Kidney epithelial cell (primary cell): ENCODE data around the gene PUDP. TPM values are rescaled to one million over a fixed set of nuclear protein-coding genes. Genes with fewer than 3 reads are reported as not detected.
"Not testable (repeated sequence)": the region's sequence is repeated elsewhere in the genome, so short reads cannot be mapped to it uniquely, and the experiment has no call there.

Experiments
- DNase-seq: peaks from one replicate; pipeline ENCODE4 v3.0.0-alpha.2; 2010; ENCODE audit warnings: low read depth
- H3K27me3 ChIP-seq: 2 replicates; pipeline ENCODE4 v1.6.0; 2011; ENCODE audit warnings: low read length; ENCODE audit not compliant: control insufficient read depth, insufficient read depth
- H3K36me3 ChIP-seq: 2 replicates; pipeline ENCODE4 v1.5.1; 2011; ENCODE audit warnings: low read length; ENCODE audit not compliant: control insufficient read depth, insufficient read depth
- H3K4me3 ChIP-seq: 2 replicates; pipeline ENCODE4 v1.5.1; 2011; ENCODE audit warnings: low read depth, mild to moderate bottlenecking, control low read depth, low read length
- total RNA-seq: library from RNA; depleted of rRNA; stranded (reverse); fragments of >200 nt; gene quantifications from 2 replicates; pipeline ENCODE4 v1.2.3, GENCODE V29; 2015
- TF ChIP-seq, protein P1 (sequence below): IDR thresholded peaks from 2 replicates; pipeline ENCODE4 v1.5.1; 2011; ENCODE audit warnings: mild to moderate bottlenecking, moderate library complexity, low read length, control low read depth, inconsistent platforms; ENCODE audit not compliant: insufficient read depth, poor library complexity, severe bottlenecking

PUDP gene
- total RNA-seq, 1 donor from 2014 or later: 14.6 TPM

DNA sequence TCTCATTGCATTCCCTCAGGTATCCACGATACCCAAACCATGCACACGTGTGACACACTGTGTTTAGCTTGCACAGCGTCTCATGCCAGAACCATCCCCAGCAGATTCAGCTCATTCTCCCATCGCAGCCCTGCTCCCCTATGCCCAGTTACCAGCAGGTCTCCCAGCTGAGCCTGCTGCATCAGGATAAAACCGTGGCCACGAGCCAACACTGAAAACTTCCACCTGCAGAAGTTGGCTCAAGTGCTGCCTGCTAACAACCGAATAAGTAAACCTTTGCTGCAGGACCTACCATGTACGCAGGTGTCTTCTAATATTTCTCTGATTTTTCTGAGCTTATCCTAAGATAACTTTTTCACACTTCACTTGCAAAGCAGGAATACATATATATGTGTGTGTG, 120.9 kb downstream of the PUDP start:
- no peak for DNase-seq
- TF ChIP-seq, protein P1, sequence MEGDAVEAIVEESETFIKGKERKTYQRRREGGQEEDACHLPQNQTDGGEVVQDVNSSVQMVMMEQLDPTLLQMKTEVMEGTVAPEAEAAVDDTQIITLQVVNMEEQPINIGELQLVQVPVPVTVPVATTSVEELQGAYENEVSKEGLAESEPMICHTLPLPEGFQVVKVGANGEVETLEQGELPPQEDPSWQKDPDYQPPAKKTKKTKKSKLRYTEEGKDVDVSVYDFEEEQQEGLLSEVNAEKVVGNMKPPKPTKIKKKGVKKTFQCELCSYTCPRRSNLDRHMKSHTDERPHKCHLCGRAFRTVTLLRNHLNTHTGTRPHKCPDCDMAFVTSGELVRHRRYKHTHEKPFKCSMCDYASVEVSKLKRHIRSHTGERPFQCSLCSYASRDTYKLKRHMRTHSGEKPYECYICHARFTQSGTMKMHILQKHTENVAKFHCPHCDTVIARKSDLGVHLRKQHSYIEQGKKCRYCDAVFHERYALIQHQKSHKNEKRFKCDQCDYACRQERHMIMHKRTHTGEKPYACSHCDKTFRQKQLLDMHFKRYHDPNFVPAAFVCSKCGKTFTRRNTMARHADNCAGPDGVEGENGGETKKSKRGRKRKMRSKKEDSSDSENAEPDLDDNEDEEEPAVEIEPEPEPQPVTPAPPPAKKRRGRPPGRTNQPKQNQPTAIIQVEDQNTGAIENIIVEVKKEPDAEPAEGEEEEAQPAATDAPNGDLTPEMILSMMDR: no peak
- H3K36me3 ChIP-seq: no peaks in the 10 kb centered on the region
- no peaks in the 10 kb centered on the region for H3K27me3 ChIP-seq
- H3K4me3 ChIP-seq: no peak overlapping the region

DNA sequence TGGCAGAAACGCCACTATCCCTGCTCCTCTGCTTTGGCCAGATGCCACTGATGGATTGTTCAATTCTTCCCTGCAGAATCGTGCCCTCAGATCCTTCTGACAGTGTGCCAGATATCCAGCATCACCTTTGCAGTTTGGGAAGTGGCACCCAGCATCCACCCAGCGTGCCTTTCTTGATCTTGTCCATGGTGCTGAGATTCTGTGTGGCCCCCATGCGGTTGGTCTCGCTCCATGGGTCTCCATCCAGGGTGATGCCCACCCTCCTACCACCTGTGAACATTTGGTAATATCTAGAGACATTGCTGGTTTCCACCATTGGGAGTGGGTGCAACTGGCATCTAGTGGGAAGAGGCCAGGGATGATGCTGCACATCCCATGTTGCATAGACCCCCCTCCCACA, 121.6 kb downstream of the PUDP start:
- H3K36me3 ChIP-seq, H3K4me3 ChIP-seq, H3K27me3 ChIP-seq, DNase-seq: not testable (repeated sequence)

DNA sequence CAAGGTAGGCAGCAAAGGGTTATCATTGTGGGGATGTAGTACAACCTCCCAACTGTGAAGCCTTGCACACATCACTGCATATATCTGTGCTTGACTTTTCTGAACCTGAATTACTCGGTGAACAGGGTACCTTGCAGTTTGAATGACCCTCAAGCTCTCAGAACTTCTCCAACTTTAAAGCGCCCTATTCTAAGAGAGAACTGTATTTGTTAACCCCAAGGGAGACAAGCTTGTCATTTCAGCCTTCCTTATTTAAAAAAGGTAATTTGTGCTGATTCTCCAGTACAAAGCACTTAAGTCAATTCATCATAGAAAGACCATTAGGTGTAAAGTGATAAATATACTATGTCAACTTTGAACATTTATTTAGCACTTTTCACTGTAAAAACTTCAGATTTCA, 122.5 kb downstream of the PUDP start:
- Histone ChIP-seq H3K4me3 (no peak overlapping the region), H3K27me3 (no peaks in the 10 kb centered on the region), H3K36me3 (no peaks in the 10 kb centered on the region)
- TF ChIP-seq, protein P1: no peak
- no peak for DNase-seq

DNA sequence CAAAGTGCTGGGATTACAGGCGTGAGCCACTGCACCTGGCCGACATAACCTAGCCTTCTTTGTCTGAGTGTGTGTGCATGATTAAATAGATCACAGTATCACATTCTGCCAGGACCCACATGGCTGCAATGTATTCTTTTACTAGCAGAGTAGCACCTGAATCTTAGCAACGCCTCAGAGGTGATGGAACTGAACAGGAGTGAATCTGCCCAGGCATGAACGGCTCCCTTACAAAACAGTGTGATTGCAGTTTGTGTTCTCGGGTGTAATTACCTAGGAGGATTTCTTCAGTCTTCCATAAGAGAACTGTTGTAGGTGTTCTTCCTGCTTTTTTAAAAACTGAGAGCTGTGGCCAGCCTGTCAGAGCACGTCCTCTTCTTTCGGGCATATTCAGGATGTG, 123.1 kb downstream of the PUDP start:
- H3K27me3 ChIP-seq: no peaks in the 10 kb centered on the region
- H3K4me3 ChIP-seq: no peak overlapping the region
- no peaks in the 10 kb centered on the region for H3K36me3 ChIP-seq
- DNase-seq: no peak
- TF ChIP-seq, protein P1: no peak

DNA sequence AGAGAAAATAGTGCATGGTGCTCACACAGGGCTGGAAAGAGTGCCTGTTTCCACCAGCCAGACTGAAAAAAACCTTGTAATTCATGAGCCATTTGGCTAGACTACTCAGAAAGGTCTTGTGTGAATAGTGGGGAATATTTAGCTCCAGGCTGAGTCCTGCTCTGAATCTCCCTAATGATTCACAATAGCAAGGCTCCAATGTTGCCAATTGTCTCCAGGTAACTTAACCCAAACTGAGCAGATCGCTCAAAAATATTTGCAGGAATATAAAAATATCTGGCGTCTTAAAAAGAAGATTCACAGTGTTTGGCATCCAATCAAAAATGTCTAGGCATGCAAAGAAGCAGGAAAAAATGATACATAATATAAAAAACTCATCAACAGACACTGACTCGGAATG, 125.0 kb downstream of the PUDP start:
- not testable (repeated sequence) for DNase-seq, H3K4me3 ChIP-seq, H3K36me3 ChIP-seq, H3K27me3 ChIP-seq

DNA sequence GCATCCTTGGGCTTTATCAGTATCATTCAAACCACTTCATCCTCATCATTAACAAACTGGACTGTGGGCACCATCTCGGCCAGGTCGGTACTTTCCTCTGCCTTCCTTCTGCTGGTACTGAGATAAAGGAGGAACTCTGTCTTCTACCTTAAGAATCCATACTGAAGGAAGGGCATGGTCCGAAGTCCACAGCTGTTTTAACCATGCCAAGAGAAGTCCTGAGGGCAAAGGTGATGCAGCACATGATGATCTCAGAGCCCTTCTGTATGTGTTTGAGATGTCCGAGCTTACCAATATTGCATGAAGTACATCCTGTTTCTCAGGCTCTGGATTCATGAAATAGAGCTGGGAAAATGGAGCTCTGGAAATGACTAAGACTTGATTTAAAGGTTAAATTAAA, 126.0 kb downstream of the PUDP start:
- TF ChIP-seq, protein P1: no peak
- Histone ChIP-seq H3K4me3 (no peak overlapping the region), H3K27me3 (no peaks in the 10 kb centered on the region), H3K36me3 (no peaks in the 10 kb centered on the region)
- DNase-seq: no peak

DNA sequence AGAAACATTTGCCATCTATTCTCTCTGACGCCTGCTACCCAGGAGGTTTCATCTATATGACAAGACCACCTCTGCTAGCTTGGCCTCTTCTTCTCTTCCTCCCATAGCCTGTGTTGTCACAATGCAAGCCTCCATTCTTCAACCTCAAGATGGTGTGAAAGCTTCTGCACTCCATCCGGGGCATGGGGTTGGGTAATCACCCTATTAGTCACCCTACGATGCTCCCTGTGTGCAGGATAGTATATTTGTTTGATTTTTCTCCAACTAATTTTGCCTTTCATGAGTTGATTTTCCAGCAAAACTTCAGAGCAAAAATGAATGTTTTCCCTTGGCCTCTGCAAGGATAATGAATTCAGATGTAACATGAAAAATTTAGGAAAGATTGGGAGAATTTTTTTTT, 128.4 kb downstream of the PUDP start:
- DNase-seq: no peak

DNA sequence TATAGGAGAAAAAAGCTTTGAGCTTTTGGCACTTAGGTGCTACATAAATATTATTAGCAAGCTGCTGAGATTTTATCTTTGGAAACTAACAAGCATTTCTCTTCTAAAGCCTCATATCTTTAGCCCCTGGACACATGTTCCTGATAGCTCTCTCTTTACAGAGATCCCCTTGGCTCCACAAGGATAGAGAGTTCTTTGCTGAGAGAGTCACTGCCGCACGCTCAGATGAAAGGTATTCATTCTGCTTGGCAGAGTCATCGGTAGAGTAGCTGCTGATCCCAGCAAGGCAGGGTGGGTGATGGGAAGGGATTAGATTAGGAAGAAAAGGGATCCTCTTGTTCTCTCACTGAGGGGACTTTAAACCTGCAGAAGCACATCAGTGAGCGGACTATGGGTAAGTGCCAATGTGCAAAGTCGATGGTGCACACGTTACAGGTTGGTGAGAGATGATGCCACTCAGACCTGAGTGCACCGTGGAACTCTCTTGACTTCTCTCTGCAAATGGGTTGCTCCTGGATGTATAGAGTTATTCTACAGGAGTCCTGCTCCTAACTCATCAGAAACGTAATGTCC, 135.6 kb downstream of the PUDP start:
- not testable (repeated sequence) for H3K4me3 ChIP-seq, H3K36me3 ChIP-seq, DNase-seq, H3K27me3 ChIP-seq

More for the DNA sequence above, 128.4 kb downstream of the PUDP start:
- H3K4me3 ChIP-seq: no peak overlapping the region
- H3K27me3 ChIP-seq: no peaks in the 10 kb centered on the region
- no peaks in the 10 kb centered on the region for H3K36me3 ChIP-seq
- TF ChIP-seq, protein P1: no peak

DNA sequence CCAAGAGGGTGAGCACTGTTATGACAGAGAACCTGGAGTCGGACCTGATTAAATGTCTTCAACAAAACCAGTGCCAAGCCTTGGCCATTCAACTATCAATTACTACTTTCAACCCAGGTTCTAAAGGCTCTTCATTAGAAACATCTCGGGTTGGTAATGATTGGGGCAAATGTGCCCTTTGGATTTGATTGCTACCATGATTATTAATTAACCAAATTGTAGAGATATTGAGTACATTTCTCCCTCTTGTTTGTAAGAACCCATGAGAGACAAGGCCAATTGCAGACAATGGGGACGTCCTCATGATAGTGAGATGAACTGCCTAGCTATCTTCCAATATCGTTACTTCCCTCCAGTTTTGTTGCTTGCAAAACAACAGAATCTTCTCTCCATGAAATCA, 137.1 kb downstream of the PUDP start:
- not testable (repeated sequence) for H3K27me3 ChIP-seq, H3K4me3 ChIP-seq, DNase-seq, H3K36me3 ChIP-seq

DNA sequence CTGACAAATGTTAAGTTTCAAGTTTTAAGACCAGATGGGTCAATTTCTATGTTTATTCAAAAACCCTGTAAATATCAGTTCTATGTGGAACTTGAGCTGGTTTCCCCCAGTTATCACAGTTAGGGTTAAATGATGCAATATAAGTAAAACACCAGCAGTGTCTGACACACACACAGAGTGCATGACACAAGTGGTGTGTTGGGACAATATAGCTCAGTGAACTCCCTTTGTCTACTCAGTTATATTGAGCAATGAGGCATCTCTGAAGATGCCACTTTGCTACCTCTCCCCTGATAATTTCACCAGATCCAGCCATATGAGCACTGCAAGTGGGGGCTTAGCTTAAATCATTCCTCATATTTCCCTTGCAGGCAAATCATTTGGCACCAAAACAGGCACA, 140.6 kb downstream of the PUDP start:
- H3K4me3 ChIP-seq, H3K27me3 ChIP-seq, H3K36me3 ChIP-seq, DNase-seq: not testable (repeated sequence)
